IPS-15b (cell line): ENCODE results near the gene CCDC201.

ENCODE experiments used
- H3K27me3 ChIP-seq: one replicate; pipeline ENCODE4 v1.6.1; 2013; ENCODE audit warnings: low read length; ENCODE audit not compliant: control insufficient read depth, insufficient read depth
- H3K36me3 ChIP-seq: one replicate; pipeline ENCODE4 v1.6.1; 2013; ENCODE audit warnings: low read length; ENCODE audit not compliant: control insufficient read depth, insufficient read depth
- H3K4me1 ChIP-seq: one replicate; pipeline ENCODE4 v1.6.1; 2013; ENCODE audit warnings: mild to moderate bottlenecking, low read length; ENCODE audit not compliant: control insufficient read depth, insufficient read depth
- H3K4me3 ChIP-seq: one replicate; pipeline ENCODE4 v1.5.1; 2013; ENCODE audit warnings: low read depth, low read length
- H3K9ac ChIP-seq: one replicate; pipeline ENCODE4 v1.6.1; 2013; ENCODE audit warnings: low read depth, mild to moderate bottlenecking, low read length
- H3K9me3 ChIP-seq: one replicate; pipeline ENCODE4 v1.6.1; 2013; ENCODE audit warnings: mild to moderate bottlenecking, low read length; ENCODE audit not compliant: control insufficient read depth, insufficient read depth

Gene CCDC201

GRCh38 chr7:45873035-45873354 lies at the start of gene CCDC201:
CCDC201 (minus strand) TSS chr7:45873082; CDS start chr7:45873007, 75 bp downstream.
- H3K4me3 ChIP-seq = no peak within 1 kb of the TSS
- no peaks in the 10 kb centered on the region for H3K36me3 ChIP-seq
- no peaks in the 10 kb centered on the region for H3K4me1 ChIP-seq
- H3K9ac ChIP-seq = no peak within 1 kb of the TSS
- no peaks in the 10 kb centered on the region for H3K27me3 ChIP-seq
- H3K9me3 ChIP-seq = no peaks in the 10 kb centered on the region

- no peaks in the 10 kb centered on the region for H3K36me3 ChIP-seq
- peak overlapping the region; percentile 66 for H3K4me3 ChIP-seq
- H3K9me3 ChIP-seq = no peaks in the 10 kb centered on the region
- H3K9ac ChIP-seq = no peak overlapping the region
- H3K4me1 ChIP-seq = peaks cover 18% of the 10 kb centered on the region
- H3K27me3 ChIP-seq = peaks cover 52% of the 10 kb centered on the region
These were observed 49.0 kb upstream of the CCDC201 start for GRCh38 chr7:45921699-45922519.

- H3K4me1 ChIP-seq = peaks cover 18% of the 10 kb centered on the region
- peak overlapping the region; percentile 66 for H3K4me3 ChIP-seq
- peaks cover 2% of the 10 kb centered on the region for H3K36me3 ChIP-seq
- H3K27me3 ChIP-seq = peaks cover 52% of the 10 kb centered on the region
- H3K9me3 ChIP-seq = no peaks in the 10 kb centered on the region
- H3K9ac ChIP-seq = no peak overlapping the region
These were observed 48.5 kb upstream of the CCDC201 start for GRCh38 chr7:45921381-45921698.

- peak within 1 kb of the TSS; percentile 66 for H3K4me3 ChIP-seq
- peaks cover 5% of the 10 kb centered on the region for H3K36me3 ChIP-seq
- H3K4me1 ChIP-seq = peaks cover 18% of the 10 kb centered on the region
- no peaks in the 10 kb centered on the region for H3K9me3 ChIP-seq
- no peak within 1 kb of the TSS for H3K9ac ChIP-seq
- peaks cover 52% of the 10 kb centered on the region for H3K27me3 ChIP-seq
These were observed 47.9 kb upstream of the CCDC201 start, which contains the start of gene IGFBP3 for GRCh38 chr7:45920502-45921380. IGFBP3 (minus strand) TSS chr7:45921272; CDS start chr7:45921140, 132 bp downstream.

GRCh38 chr7:45919993-45920459 lies 47.1 kb upstream of the CCDC201 start:
- H3K27me3 ChIP-seq = peaks cover 47% of the 10 kb centered on the region

GRCh38 chr7:45919231-45919784 lies 46.4 kb upstream of the CCDC201 start:
- no peaks in the 10 kb centered on the region for H3K9me3 ChIP-seq
- H3K36me3 ChIP-seq = peaks cover 5% of the 10 kb centered on the region
- peaks cover 9% of the 10 kb centered on the region for H3K4me1 ChIP-seq
- H3K4me3 ChIP-seq = peak overlapping the region; percentile 66
- no peak overlapping the region for H3K9ac ChIP-seq
- peaks cover 44% of the 10 kb centered on the region for H3K27me3 ChIP-seq

More at GRCh38 chr7:45919993-45920459, 47.1 kb upstream of the CCDC201 start:
- H3K9me3 ChIP-seq = no peaks in the 10 kb centered on the region
- peaks cover 15% of the 10 kb centered on the region for H3K4me1 ChIP-seq
- peaks cover 5% of the 10 kb centered on the region for H3K36me3 ChIP-seq
- peak overlapping the region; percentile 66 for H3K4me3 ChIP-seq
- no peak overlapping the region for H3K9ac ChIP-seq

GRCh38 chr7:45918556-45918955 lies 45.7 kb upstream of the CCDC201 start:
- Histone ChIP-seq H3K4me1 (peaks cover 3% of the 10 kb centered on the region), H3K4me3 (no peak overlapping the region), H3K9me3 (no peaks in the 10 kb centered on the region), H3K36me3 (peaks cover 5% of the 10 kb centered on the region), H3K27me3 (peaks cover 44% of the 10 kb centered on the region), H3K9ac (no peak overlapping the region)

GRCh38 chr7:45917658-45918057 lies 44.8 kb upstream of the CCDC201 start:
- Histone ChIP-seq H3K9me3 (no peaks in the 10 kb centered on the region), H3K36me3 (peaks cover 5% of the 10 kb centered on the region), H3K27me3 (peaks cover 39% of the 10 kb centered on the region), H3K4me1 (no peaks in the 10 kb centered on the region), H3K9ac (no peak overlapping the region), H3K4me3 (peak overlapping the region; percentile 24)

- Histone ChIP-seq H3K9me3 (no peaks in the 10 kb centered on the region), H3K27me3 (peaks cover 35% of the 10 kb centered on the region), H3K9ac (no peak overlapping the region), H3K4me1 (no peaks in the 10 kb centered on the region), H3K4me3 (no peak overlapping the region), H3K36me3 (peaks cover 5% of the 10 kb centered on the region)
These were observed 44.2 kb upstream of the CCDC201 start for GRCh38 chr7:45917064-45917463.

GRCh38 chr7:45915606-45916005 lies 42.7 kb upstream of the CCDC201 start:
- no peak overlapping the region for H3K9ac ChIP-seq
- no peak overlapping the region for H3K4me3 ChIP-seq
- H3K9me3 ChIP-seq = no peaks in the 10 kb centered on the region
- H3K4me1 ChIP-seq = no peaks in the 10 kb centered on the region
- peaks cover 28% of the 10 kb centered on the region for H3K27me3 ChIP-seq
- H3K36me3 ChIP-seq = peaks cover 5% of the 10 kb centered on the region

- no peak overlapping the region for H3K4me3 ChIP-seq
- H3K9me3 ChIP-seq = no peaks in the 10 kb centered on the region
- H3K4me1 ChIP-seq = no peaks in the 10 kb centered on the region
- peaks cover 23% of the 10 kb centered on the region for H3K27me3 ChIP-seq
- peaks cover 5% of the 10 kb centered on the region for H3K36me3 ChIP-seq
- H3K9ac ChIP-seq = no peak overlapping the region
These were observed 42.0 kb upstream of the CCDC201 start for GRCh38 chr7:45914911-45915310.
